ENCODE results near the gene HS3ST5. TPM values are rescaled to one million over a fixed set of nuclear protein-coding genes. Genes with fewer than 3 reads are reported as not detected.

Gene HS3ST5
- polyA plus RNA-seq, 1 donor = 2.4 TPM

- Histone ChIP-seq H3K36me3 (ENCODE audit: control insufficient read depth, insufficient read depth, low read length) (no peaks in the 10 kb centered on the region), H3K4me1 (ENCODE audit: control insufficient read depth, insufficient read depth, low read length) (peaks cover 11% of the 10 kb centered on the region), H3K4me3 (ENCODE audit: low read length) (no peak overlapping the region), H3K27me3 (ENCODE audit: control insufficient read depth, insufficient read depth, low read length) (no peaks in the 10 kb centered on the region), H3K27ac (ENCODE audit: low read length) (no peak overlapping the region), H3K9me3 (ENCODE audit: control insufficient read depth, low read depth, low read length) (no peaks in the 10 kb centered on the region)
- DNase-seq = no peak
- 100% methylated on average over 1 of the region's 4 CpGs for WGBS (ENCODE audit: insufficient coverage, low lambda C conversion rate)
Measured at GRCh38 chr6:114008331-114008730, 334.5 kb downstream of the HS3ST5 start.

GRCh38 chr6:114007516-114007915 is 335.3 kb downstream of the HS3ST5 start:
- H3K36me3 ChIP-seq (ENCODE audit: control insufficient read depth, insufficient read depth, low read length) = no peaks in the 10 kb centered on the region
- H3K27ac ChIP-seq (ENCODE audit: low read length) = no peak overlapping the region
- WGBS (ENCODE audit: insufficient coverage, low lambda C conversion rate) = no CpG with 5 or more reads among the region's 2 CpGs
- H3K27me3 ChIP-seq (ENCODE audit: control insufficient read depth, insufficient read depth, low read length) = no peaks in the 10 kb centered on the region
- no peak for DNase-seq
- H3K4me3 ChIP-seq (ENCODE audit: low read length) = no peak overlapping the region
- H3K4me1 ChIP-seq (ENCODE audit: control insufficient read depth, insufficient read depth, low read length) = peaks cover 11% of the 10 kb centered on the region
- H3K9me3 ChIP-seq (ENCODE audit: control insufficient read depth, low read depth, low read length) = no peaks in the 10 kb centered on the region

All from large intestine (tissue), 3 donors.